Osteocyte (in vitro differentiated cells): ENCODE results near the gene TARS3. TPM values are rescaled to one million over a fixed set of nuclear protein-coding genes. Genes with fewer than 3 reads are reported as not detected.

Source experiments
- DNase-seq: peaks from one replicate; pipeline ENCODE4 v3.0.0; 2021; ENCODE audit warnings: mixed read lengths; ENCODE audit not compliant: unreplicated experiment; ENCODE audit errors: extremely low spot score
- H3K27ac Mint-ChIP-seq: one replicate; pipeline ENCODE4 v1.8.0; 2021; ENCODE audit warnings: mild to moderate bottlenecking, mixed read lengths; ENCODE audit not compliant: unreplicated experiment
- H3K27me3 Mint-ChIP-seq: one replicate; pipeline ENCODE4 v1.8.0; 2021; ENCODE audit warnings: mixed read lengths; ENCODE audit not compliant: unreplicated experiment
- H3K36me3 Mint-ChIP-seq: one replicate; pipeline ENCODE4 v1.8.0; 2021; ENCODE audit warnings: mixed read lengths; ENCODE audit not compliant: unreplicated experiment
- H3K4me1 Mint-ChIP-seq: one replicate; pipeline ENCODE4 v1.8.0; 2021; ENCODE audit warnings: mixed read lengths; ENCODE audit not compliant: unreplicated experiment
- H3K4me3 Mint-ChIP-seq: one replicate; pipeline ENCODE4 v1.8.0; 2021; ENCODE audit warnings: mild to moderate bottlenecking, moderate library complexity, mixed read lengths; ENCODE audit not compliant: unreplicated experiment
- H3K9me3 Mint-ChIP-seq: one replicate; pipeline ENCODE4 v1.8.0; 2021; ENCODE audit warnings: mixed read lengths; ENCODE audit not compliant: unreplicated experiment
- CTCF ChIP-seq: fragments of 200-600 bp; sonication (generic); IDR thresholded peaks from 2 replicates; pipeline ENCODE4 v1.5.0; 2021; ENCODE audit warnings: antibody characterized with exemption, mild to moderate bottlenecking, moderate library complexity
- total RNA-seq: library from RNA; stranded (reverse); gene quantifications from 2 replicates; pipeline ENCODE4 v1.2.1, GENCODE V29; 2021

TARS3 gene
- total RNA-seq, 1 donor from 2014 or later: 16.0 TPM

GRCh38 chr15:101623367-101624304, 100.6 kb downstream of the TARS3 start:
- peaks cover 14% of the 10 kb centered on the region for H3K9me3 Mint-ChIP-seq
- no peak for TF ChIP-seq CTCF
- no peak overlapping the region for H3K4me3 Mint-ChIP-seq
- H3K27ac Mint-ChIP-seq: no peak overlapping the region
- DNase-seq: no peak
- H3K27me3 Mint-ChIP-seq: no peaks in the 10 kb centered on the region
- H3K4me1 Mint-ChIP-seq: no peaks in the 10 kb centered on the region
- H3K36me3 Mint-ChIP-seq: peaks cover 26% of the 10 kb centered on the region

GRCh38 chr15:101621961-101622360, 102.3 kb downstream of the TARS3 start:
- TF ChIP-seq CTCF: no peak
- no peaks in the 10 kb centered on the region for H3K4me1 Mint-ChIP-seq
- no peak overlapping the region for H3K4me3 Mint-ChIP-seq
- H3K36me3 Mint-ChIP-seq: peaks cover 26% of the 10 kb centered on the region
- DNase-seq: no peak
- no peak overlapping the region for H3K27ac Mint-ChIP-seq
- peaks cover 14% of the 10 kb centered on the region for H3K9me3 Mint-ChIP-seq
- no peaks in the 10 kb centered on the region for H3K27me3 Mint-ChIP-seq

- no peaks in the 10 kb centered on the region for H3K27me3 Mint-ChIP-seq
- peaks cover 14% of the 10 kb centered on the region for H3K9me3 Mint-ChIP-seq
- H3K27ac Mint-ChIP-seq: no peak overlapping the region
- DNase-seq: no peak
- peaks cover 12% of the 10 kb centered on the region for H3K4me1 Mint-ChIP-seq
- H3K4me3 Mint-ChIP-seq: no peak overlapping the region
- H3K36me3 Mint-ChIP-seq: peaks cover 22% of the 10 kb centered on the region
- TF ChIP-seq CTCF: no peak
Measured at GRCh38 chr15:101620671-101621070, 103.6 kb downstream of the TARS3 start.

GRCh38 chr15:101619615-101619865, 104.7 kb downstream of the TARS3 start:
- peaks cover 14% of the 10 kb centered on the region for H3K9me3 Mint-ChIP-seq
- H3K27ac Mint-ChIP-seq: no peak overlapping the region
- no peak for DNase-seq
- H3K4me3 Mint-ChIP-seq: no peak overlapping the region
- no peaks in the 10 kb centered on the region for H3K27me3 Mint-ChIP-seq
- peaks cover 19% of the 10 kb centered on the region for H3K36me3 Mint-ChIP-seq
- peaks cover 19% of the 10 kb centered on the region for H3K4me1 Mint-ChIP-seq
- no peak for TF ChIP-seq CTCF

GRCh38 chr15:101618851-101619614, 105.2 kb downstream of the TARS3 start:
- no peaks in the 10 kb centered on the region for H3K27me3 Mint-ChIP-seq
- peaks cover 8% of the 10 kb centered on the region for H3K9me3 Mint-ChIP-seq
- H3K4me1 Mint-ChIP-seq: peaks cover 21% of the 10 kb centered on the region
- H3K36me3 Mint-ChIP-seq: peaks cover 17% of the 10 kb centered on the region
- H3K4me3 Mint-ChIP-seq: no peak overlapping the region
- H3K27ac Mint-ChIP-seq: no peak overlapping the region
- no peak for TF ChIP-seq CTCF
- DNase-seq: no peak
